ENCODE results near the gene CNN1. TPM values are rescaled to one million over a fixed set of nuclear protein-coding genes. Genes with fewer than 3 reads are reported as not detected.

The CNN1 gene
- total and polyA plus RNA-seq, 9 of the 15 experiments (the other 6 are each of a cell fraction or from before 2014, with no cell fraction given), result 0.23 to 10.6 (median 5.2) TPM

- TF ChIP-seq ILK (tag; IDR thresholded peaks at IDR 0.05; ENCODE audit: borderline replicate concordance, low read depth) (no peak), CREB1 (IDR thresholded peaks at IDR 0.05) (no peak; the same call in 1 of the 2 replicates), CREB1 (CRISPR knock-in tag; IDR thresholded peaks at IDR 0.05) (0 out of 2 replicates have a peak, but pooled peaks have one; percentile 38), RB1 (IDR thresholded peaks at IDR 0.05; ENCODE audit: low read depth) (peak; percentile 67; the same call in 1 of the 2 replicates), MXI1 (IDR thresholded peaks at IDR 0.05; ENCODE audit: low read depth, low read length) (no peak), CBX8 (IDR thresholded peaks at IDR 0.05; ENCODE audit: borderline replicate concordance, extremely low read depth, low read depth, low read length, poor library complexity, severe bottlenecking) (no peak), GABPB1 (CRISPR knock-in tag; IDR thresholded peaks at IDR 0.05) (peak; percentile 96), PML (IDR thresholded peaks at IDR 0.05; ENCODE audit: low read length) (peak; percentile 81), NR3C1 (CRISPR knock-in tag; IDR thresholded peaks at IDR 0.05) (no peak), RBM15 (IDR thresholded peaks at IDR 0.05; ENCODE audit: insufficient read depth, low read length) (no peak), ZNF830 (CRISPR knock-in tag; IDR thresholded peaks at IDR 0.05) (peak; percentile 29; the same call in 1 of the 2 replicates), CC2D1A (IDR thresholded peaks at IDR 0.05) (0 out of 2 replicates have a peak, but pooled peaks have one; percentile 13), CREM (IDR thresholded peaks at IDR 0.05; ENCODE audit: low read depth) (peak; percentile 51; the same call in 1 of the 2 replicates), POLR3A (IDR thresholded peaks at IDR 0.05; ENCODE audit: borderline replicate concordance, extremely low read depth, insufficient read depth, insufficient read length) (no peak), MNT (conservative IDR thresholded peaks at IDR 0.05) (peak; percentile 69 to 87), TFAM (CRISPR knock-in tag; conservative IDR thresholded peaks at IDR 0.05) (no peak), KLF13 (tag; IDR thresholded peaks at IDR 0.05; ENCODE audit: borderline replicate concordance, low read depth) (peak; percentile 53; the same call in 1 of the 2 replicates), ZNF778 (CRISPR knock-in tag; IDR thresholded peaks at IDR 0.05) (no peak), RNF2 (IDR thresholded peaks at IDR 0.05) (0 out of 2 replicates have a peak, but pooled peaks have one; percentile 30), SRF (CRISPR knock-in tag; IDR thresholded peaks at IDR 0.05) (no peak), NFIC (IDR thresholded peaks at IDR 0.05) (peak; percentile 62; the same call in 1 of the 2 replicates), MYBL2 (IDR thresholded peaks at IDR 0.05; ENCODE audit: low read depth) (no peak), MYBL2 (CRISPR knock-in tag; IDR thresholded peaks at IDR 0.05; ENCODE audit: borderline replicate concordance) (no peak), PHF8 (IDR thresholded peaks at IDR 0.05; ENCODE audit: borderline replicate concordance, low read length) (peak; percentile 88; the same call in 1 of the 2 replicates), ZBTB43 (CRISPR knock-in tag; IDR thresholded peaks at IDR 0.05) (no peak), ZC3H8 (IDR thresholded peaks at IDR 0.05) (no peak)
Measured at GRCh38 chr19:11558881-11559828, 20.5 kb downstream of the CNN1 start, which contains the start of gene ELOF1 (continued).
